ENCODE measurements around the gene AKT3.
A peak's percentile ranks its signal among the peaks of the same experiment; 100 is the strongest.

Gene AKT3

DNA sequence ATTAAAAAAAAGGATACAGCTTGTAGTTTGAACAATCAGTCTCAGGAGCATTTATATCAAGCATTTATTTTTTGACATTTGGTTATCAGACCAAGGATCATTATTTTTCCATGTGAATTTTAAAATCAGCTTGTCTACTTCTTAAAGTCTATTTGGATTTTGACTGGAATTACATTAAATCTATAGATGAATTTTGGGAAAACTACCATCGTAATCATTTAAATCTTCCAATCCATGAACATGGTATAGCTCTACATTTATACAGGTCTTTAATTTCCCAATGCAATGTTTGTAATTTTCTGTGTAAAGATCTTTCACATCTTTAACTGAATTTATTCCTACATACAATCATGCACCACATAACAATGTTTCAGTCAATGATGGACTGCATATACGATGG is 203.2 kb downstream of the AKT3 start:
- no peak for DNase-seq (ENCODE audit: low read depth)
- TF ChIP-seq, protein P1, sequence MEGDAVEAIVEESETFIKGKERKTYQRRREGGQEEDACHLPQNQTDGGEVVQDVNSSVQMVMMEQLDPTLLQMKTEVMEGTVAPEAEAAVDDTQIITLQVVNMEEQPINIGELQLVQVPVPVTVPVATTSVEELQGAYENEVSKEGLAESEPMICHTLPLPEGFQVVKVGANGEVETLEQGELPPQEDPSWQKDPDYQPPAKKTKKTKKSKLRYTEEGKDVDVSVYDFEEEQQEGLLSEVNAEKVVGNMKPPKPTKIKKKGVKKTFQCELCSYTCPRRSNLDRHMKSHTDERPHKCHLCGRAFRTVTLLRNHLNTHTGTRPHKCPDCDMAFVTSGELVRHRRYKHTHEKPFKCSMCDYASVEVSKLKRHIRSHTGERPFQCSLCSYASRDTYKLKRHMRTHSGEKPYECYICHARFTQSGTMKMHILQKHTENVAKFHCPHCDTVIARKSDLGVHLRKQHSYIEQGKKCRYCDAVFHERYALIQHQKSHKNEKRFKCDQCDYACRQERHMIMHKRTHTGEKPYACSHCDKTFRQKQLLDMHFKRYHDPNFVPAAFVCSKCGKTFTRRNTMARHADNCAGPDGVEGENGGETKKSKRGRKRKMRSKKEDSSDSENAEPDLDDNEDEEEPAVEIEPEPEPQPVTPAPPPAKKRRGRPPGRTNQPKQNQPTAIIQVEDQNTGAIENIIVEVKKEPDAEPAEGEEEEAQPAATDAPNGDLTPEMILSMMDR (IDR thresholded peaks at IDR 0.05; ENCODE audit: control insufficient read depth, insufficient read depth, low read depth, low read length, missing control alignments) = no peak
- no peak overlapping the region for H3K4me3 ChIP-seq (ENCODE audit: control insufficient read depth, low read depth, low read length)

DNA sequence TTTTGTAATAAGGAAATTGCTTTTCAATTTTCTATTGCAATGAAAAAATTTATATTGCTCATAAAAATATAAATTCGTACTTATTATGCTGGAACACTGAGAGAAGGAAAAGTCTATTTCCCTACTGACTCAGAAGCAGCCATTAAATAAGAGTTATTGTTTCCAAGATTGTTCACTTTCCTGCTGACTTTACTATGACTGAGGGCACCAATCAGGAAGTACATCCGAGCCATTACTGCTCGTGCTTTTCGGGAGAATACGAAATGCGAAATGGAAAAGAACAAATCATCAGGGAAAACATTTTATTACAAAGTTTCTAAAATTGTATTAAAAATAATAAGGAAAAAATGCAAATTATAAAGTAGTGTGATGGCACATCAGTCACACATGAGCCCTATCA is 204.8 kb downstream of the AKT3 start:
- TF ChIP-seq, protein P1 (IDR thresholded peaks at IDR 0.05; ENCODE audit: control insufficient read depth, insufficient read depth, low read depth, low read length, missing control alignments) = no peak
- no peak for DNase-seq (ENCODE audit: low read depth)
- no peak overlapping the region for H3K4me3 ChIP-seq (ENCODE audit: control insufficient read depth, low read depth, low read length)

DNA sequence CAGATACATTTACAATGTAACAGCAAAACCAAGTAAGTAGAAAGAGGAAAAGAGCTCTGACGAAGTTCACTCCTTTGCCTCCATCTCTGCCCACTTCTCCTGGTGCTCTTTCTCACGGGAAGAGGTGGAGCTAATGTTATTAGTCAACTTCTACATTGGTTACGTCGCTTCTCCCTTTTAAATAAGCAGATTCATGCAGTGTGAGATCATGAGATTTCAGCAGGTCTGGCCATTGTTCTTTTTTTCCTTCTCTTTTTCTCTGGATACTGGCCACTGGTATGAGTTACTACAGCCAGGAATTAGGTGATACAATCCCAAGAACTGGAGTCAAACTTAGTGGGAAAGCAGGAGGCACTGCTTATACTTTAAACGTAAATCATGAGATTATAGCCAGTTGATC is 207.1 kb downstream of the AKT3 start:
- TF ChIP-seq, protein P1 (IDR thresholded peaks at IDR 0.05; ENCODE audit: control insufficient read depth, insufficient read depth, low read depth, low read length, missing control alignments) = no peak
- DNase-seq (ENCODE audit: low read depth) = peak; percentile 13
- H3K4me3 ChIP-seq (ENCODE audit: control insufficient read depth, low read depth, low read length) = no peak overlapping the region

DNA sequence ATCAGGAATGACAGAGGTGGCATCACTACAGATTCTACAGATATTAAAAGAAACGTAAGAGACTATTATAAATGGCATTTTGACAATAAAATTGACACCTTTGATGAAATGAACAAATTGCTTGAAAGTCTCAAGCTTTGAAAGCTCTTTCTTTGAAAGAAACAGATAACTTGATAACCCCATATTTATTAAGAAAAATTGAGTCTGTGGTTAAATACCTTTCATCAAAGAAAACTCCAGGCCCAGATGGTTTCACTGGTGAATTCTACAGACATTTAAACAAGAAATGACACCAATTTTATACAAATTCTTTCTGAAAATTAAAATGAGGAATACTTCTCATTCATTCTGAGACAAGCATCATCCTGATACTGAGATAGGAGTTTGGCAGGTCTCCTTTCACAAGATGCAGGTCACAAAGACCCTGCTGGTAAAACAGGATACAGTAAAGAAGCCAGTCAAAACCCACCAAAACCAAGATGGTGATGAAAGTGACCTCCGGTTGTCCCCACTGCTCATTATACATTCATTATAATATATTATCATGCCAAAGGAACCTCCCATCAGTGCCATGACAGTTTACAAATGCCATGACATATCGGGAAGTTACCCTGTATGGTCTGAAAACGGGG is 210.9 kb downstream of the AKT3 start:
- TF ChIP-seq, protein P1 (IDR thresholded peaks at IDR 0.05; ENCODE audit: control insufficient read depth, insufficient read depth, low read depth, low read length, missing control alignments) = no peak
- H3K4me3 ChIP-seq (ENCODE audit: control insufficient read depth, low read depth, low read length) = no peak overlapping the region
- DNase-seq (ENCODE audit: low read depth) = no peak

DNA sequence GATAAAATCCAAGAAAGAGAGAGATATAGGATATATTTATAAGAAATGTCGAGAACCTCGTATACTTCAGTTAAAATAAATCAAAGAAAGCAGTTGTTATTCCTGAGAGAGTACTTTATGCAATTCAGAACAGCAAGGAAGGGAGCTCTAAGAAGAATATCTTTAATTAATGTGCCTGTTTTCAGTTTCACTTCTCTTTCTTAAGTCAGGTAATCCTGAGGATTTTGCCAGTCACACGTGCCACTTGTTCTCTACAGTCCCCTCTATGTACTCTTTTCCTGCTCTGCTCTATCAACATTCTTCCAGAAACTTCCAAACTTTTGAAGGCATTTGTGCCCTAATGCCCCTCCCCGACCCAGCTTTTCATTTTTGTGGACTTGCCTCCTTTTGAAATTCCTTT is 211.9 kb downstream of the AKT3 start:
- H3K4me3 ChIP-seq (ENCODE audit: control insufficient read depth, low read depth, low read length) = no peak overlapping the region
- TF ChIP-seq, protein P1 (IDR thresholded peaks at IDR 0.05; ENCODE audit: control insufficient read depth, insufficient read depth, low read depth, low read length, missing control alignments) = no peak
- DNase-seq (ENCODE audit: low read depth) = no peak

DNA sequence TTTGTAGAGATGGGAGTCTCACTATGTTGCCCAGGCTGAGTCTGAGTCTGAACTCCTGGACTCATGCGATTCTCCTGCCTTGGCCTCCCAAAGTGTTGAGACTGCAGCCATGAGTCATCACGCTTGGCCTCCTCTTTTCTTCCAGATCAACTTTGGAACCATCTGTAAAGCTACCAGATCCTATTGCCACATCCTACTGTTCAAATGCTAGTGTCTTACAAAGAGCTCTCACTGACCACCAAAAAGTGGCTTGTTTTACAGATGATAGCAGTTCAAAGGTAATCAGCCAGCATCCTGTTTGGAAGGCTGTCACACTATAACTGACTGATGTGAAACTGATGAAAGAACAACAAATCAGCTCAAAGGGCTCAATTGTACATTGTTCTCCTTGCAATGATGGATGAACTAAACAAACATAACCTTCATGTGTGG is 221.6 kb downstream of the AKT3 start:
- DNase-seq (ENCODE audit: low read depth) = no peak
- TF ChIP-seq, protein P1 (IDR thresholded peaks at IDR 0.05; ENCODE audit: control insufficient read depth, insufficient read depth, low read depth, low read length, missing control alignments) = no peak
- no peak overlapping the region for H3K4me3 ChIP-seq (ENCODE audit: control insufficient read depth, low read depth, low read length)

Data from AG09309 (cell line).